GM20000 (cell line): ENCODE results near the gene ZNF652.

Experiments used
- DNase-seq: peaks from one replicate; pipeline ENCODE4 v3.0.0; 2012; ENCODE audit warnings: low spot score
- TF ChIP-seq, protein P1 (sequence below): IDR thresholded peaks from 2 replicates; pipeline ENCODE4 v1.5.1; 2012; ENCODE audit warnings: mild to moderate bottlenecking, control low read depth; ENCODE audit errors: extremely low read depth, missing control alignments

ZNF652 gene

DNA sequence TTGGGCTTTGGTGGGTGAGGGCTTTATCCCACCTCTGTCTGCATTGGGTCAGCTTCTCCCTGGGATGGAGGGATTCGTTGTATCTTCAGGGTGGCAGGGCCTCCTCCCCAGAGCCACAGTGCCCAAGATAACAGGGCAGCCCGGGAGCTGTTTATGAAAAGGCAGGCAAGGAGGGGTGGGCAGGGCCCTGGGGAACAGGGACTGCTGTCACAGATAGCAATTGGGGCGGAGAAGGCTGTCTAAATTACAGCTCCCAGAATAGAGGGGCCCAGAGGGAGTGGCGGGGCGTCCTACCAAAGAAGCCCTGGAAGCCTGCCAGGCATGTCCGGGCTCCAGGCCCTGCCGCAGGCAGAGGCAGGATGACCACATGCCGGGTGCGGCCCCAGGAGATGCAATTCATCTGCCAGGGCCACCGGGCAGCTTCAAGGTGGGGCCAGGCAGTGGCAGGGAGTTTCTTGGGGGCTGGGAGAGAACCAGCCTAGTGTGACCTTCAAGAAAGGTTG lies 112.7 kb downstream of the ZNF652 start:
- DNase-seq: no peak
- TF ChIP-seq, protein P1, sequence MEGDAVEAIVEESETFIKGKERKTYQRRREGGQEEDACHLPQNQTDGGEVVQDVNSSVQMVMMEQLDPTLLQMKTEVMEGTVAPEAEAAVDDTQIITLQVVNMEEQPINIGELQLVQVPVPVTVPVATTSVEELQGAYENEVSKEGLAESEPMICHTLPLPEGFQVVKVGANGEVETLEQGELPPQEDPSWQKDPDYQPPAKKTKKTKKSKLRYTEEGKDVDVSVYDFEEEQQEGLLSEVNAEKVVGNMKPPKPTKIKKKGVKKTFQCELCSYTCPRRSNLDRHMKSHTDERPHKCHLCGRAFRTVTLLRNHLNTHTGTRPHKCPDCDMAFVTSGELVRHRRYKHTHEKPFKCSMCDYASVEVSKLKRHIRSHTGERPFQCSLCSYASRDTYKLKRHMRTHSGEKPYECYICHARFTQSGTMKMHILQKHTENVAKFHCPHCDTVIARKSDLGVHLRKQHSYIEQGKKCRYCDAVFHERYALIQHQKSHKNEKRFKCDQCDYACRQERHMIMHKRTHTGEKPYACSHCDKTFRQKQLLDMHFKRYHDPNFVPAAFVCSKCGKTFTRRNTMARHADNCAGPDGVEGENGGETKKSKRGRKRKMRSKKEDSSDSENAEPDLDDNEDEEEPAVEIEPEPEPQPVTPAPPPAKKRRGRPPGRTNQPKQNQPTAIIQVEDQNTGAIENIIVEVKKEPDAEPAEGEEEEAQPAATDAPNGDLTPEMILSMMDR: no peak

DNA sequence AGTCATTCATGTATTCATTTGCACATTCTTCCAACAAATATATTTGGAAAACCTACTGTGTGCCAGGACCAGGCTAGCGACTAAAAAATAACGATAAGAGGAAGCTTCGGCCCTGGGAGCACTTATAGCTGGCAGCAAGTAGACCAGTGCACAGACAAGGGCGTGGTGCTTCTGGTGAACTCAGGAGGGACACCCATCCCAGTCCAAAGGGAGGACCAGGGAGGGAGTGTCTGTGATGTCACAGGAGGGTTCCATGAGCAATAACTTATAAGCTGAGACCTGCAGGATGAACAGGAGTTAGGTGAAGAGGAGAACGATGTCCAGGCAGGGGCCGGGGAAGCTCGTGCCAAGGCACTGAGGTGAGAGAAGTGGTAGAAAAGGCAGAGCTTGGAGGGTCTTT lies 114.1 kb downstream of the ZNF652 start:
- DNase-seq: no peak
- TF ChIP-seq, protein P1: no peak

DNA sequence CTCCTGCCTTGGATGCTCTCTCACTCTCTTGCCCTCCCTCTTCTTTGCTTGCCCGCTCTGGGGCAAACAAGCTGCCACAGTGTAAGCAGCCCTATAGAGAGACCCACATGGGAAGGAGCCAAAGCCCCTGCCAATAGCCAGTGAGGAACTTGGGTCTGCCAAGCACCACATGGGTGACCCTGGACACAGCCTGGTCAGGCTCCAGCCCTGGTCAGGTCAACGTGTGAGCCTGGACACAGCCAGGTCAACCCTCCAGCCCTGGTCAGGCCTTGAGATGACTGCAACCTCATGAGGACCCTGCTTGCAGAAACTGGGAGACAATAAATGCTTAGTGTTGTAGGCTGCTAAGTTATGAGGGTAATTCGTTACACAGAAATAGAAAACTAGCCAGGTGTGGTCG lies 117.2 kb downstream of the ZNF652 start:
- TF ChIP-seq, protein P1: no peak
- no peak for DNase-seq
